CD14-positive monocyte (primary cell): ENCODE results near the gene SLC36A4. TPM values are rescaled to one million over a fixed set of nuclear protein-coding genes. Genes with fewer than 3 reads are reported as not detected.

Source experiments
- DNase-seq, 3 donors: peaks; one replicate each; pipeline ENCODE4 v3.0.0-alpha.2; 2011 to 2022
- H2AFZ ChIP-seq: 2 replicates; pipeline ENCODE4 v1.6.0; 2012; ENCODE audit warnings: mild to moderate bottlenecking, low read depth, low read length, inconsistent platforms; ENCODE audit not compliant: insufficient read depth, poor library complexity, severe bottlenecking
- H3K27ac ChIP-seq, 2 donors: 1 replicate in 1 of 2; 2 replicates in 1 of 2; pipeline ENCODE4 v1.5.1; 2012 to 2013; ENCODE audit warnings: low read length in 2 of 2, control low read depth in 1 of 2, inconsistent platforms in 1 of 2, low read depth in 1 of 2, mild to moderate bottlenecking in 1 of 2
- H3K27me3 ChIP-seq, 2 donors: one replicate each; pipeline versions ENCODE4 v1.6.0 to v1.6.1; 2011 to 2013; ENCODE audit warnings: low read length in 2 of 2; ENCODE audit not compliant: control insufficient read depth in 2 of 2, insufficient read depth in 2 of 2
- H3K36me3 ChIP-seq, 2 donors: replicated peaks in 1 of 2; 1 replicate in 1 of 2; 2 replicates in 1 of 2; pipeline versions ENCODE4 v1.5.1 to v1.6.1; 2012 to 2013; ENCODE audit warnings: low read length in 2 of 2, control low read depth in 1 of 2, inconsistent platforms in 1 of 2, mild to moderate bottlenecking in 1 of 2; ENCODE audit not compliant: insufficient read depth in 2 of 2, control insufficient read depth in 1 of 2
- H3K4me1 ChIP-seq, 2 donors: 1 replicate in 1 of 2; 2 replicates in 1 of 2; pipeline versions ENCODE4 v1.5.1 to v1.6.1; 2012 to 2013; ENCODE audit warnings: low read length in 2 of 2, control low read depth in 1 of 2, inconsistent platforms in 1 of 2, mild to moderate bottlenecking in 1 of 2, moderate library complexity in 1 of 2; ENCODE audit not compliant: insufficient read depth in 2 of 2, control insufficient read depth in 1 of 2
- H3K4me2 ChIP-seq: replicated peaks from 2 replicates; pipeline ENCODE3; 2012; ENCODE audit warnings: low read length, moderate library complexity, mild to moderate bottlenecking; ENCODE audit not compliant: poor library complexity, severe bottlenecking; ENCODE audit errors: extremely low read depth
- H3K4me3 ChIP-seq, 3 experiments: fragments of 200-600 bp in 1 of 3; sonication (generic) in 1 of 3; replicated peaks in 1 of 3; 1 replicate in 2 of 3; 2 replicates in 1 of 3; pipeline ENCODE4 v1.5.1; 2011 to 2013; ENCODE audit warnings: low read length in 3 of 3, mild to moderate bottlenecking in 3 of 3, control low read depth in 2 of 3, low read depth in 2 of 3, inconsistent platforms in 1 of 3, moderate library complexity in 1 of 3
- H3K79me2 ChIP-seq: 2 replicates; pipeline ENCODE4 v1.6.0; 2012; ENCODE audit warnings: mild to moderate bottlenecking, control low read depth, inconsistent platforms, low read length, moderate library complexity; ENCODE audit not compliant: insufficient read depth
- H3K9ac ChIP-seq: 2 replicates; pipeline ENCODE4 v1.6.0; 2017; ENCODE audit warnings: low read length, mild to moderate bottlenecking; ENCODE audit not compliant: insufficient read depth, poor library complexity, severe bottlenecking
- H3K9me3 ChIP-seq, 2 donors: replicated peaks in 1 of 2; 1 replicate in 1 of 2; 2 replicates in 1 of 2; pipeline versions ENCODE4 v1.5.1 to v1.6.1; 2012 to 2013; ENCODE audit warnings: low read length in 2 of 2, control low read depth in 1 of 2; ENCODE audit not compliant: control insufficient read depth in 1 of 2, insufficient read depth in 1 of 2
- H4K20me1 ChIP-seq: 2 replicates; pipeline ENCODE4 v1.6.0; 2012; ENCODE audit warnings: mild to moderate bottlenecking, low read length, control low read depth, moderate library complexity; ENCODE audit not compliant: insufficient read depth
- H3K27ac Mint-ChIP-seq, 7 donors: one replicate each; pipeline ENCODE4 v1.8.0; 2020; ENCODE audit warnings: mild to moderate bottlenecking in 7 of 7, mixed read lengths in 7 of 7, moderate library complexity in 6 of 7, inconsistent platforms in 2 of 7
- H3K27me3 Mint-ChIP-seq, 3 donors: one replicate each; pipeline ENCODE4 v1.8.0; 2021 to 2022; ENCODE audit warnings: low read depth in 3 of 3, mild to moderate bottlenecking in 3 of 3, mixed read lengths in 3 of 3, moderate library complexity in 3 of 3, inconsistent platforms in 1 of 3
- H3K36me3 Mint-ChIP-seq, 2 donors: one replicate each; pipeline ENCODE4 v1.8.0; 2020; ENCODE audit warnings: mixed read lengths in 2 of 2, inconsistent platforms in 1 of 2, mild to moderate bottlenecking in 1 of 2
- H3K4me1 Mint-ChIP-seq: one replicate; pipeline ENCODE4 v1.8.0; 2020; ENCODE audit warnings: mild to moderate bottlenecking, mixed read lengths
- H3K4me3 Mint-ChIP-seq, 2 donors: one replicate each; pipeline ENCODE4 v1.8.0; 2020; ENCODE audit warnings: mild to moderate bottlenecking in 2 of 2, mixed read lengths in 2 of 2, moderate library complexity in 1 of 2
- H3K9me3 Mint-ChIP-seq, 7 donors: one replicate each; pipeline ENCODE4 v1.8.0; 2020 to 2022; ENCODE audit warnings: mixed read lengths in 7 of 7, mild to moderate bottlenecking in 6 of 7, moderate library complexity in 6 of 7, inconsistent platforms in 2 of 7
- WGBS: methylation state at CpG from one replicate; pipeline ENCODE4 v1.1.5; 2013; ENCODE audit warnings: missing lambda C conversion rate; ENCODE audit not compliant: insufficient coverage; 5-methylcytosine and 5-hydroxymethylcytosine counted together
- intact Hi-C, 2 donors: fragments of 100-400 bp; cut with micrococcal nuclease; formaldehyde crosslinking; loops; one replicate each; pipeline versions ENCODE4 v1.15.0 to v1.15.1; 2023
- polyA plus RNA-seq, 3 donors: library from polyadenylated mRNA; depleted of rRNA in 1 of 3; unstranded in 2 of 3; stranded (reverse) in 1 of 3; fragments of 300-500 nt in 2 of 3; fragments of >200 nt in 1 of 3; fragmentation: Illumina TruSeq in 2 of 3; gene quantifications; 1 replicate in 2 of 3; 2 replicates in 1 of 3; pipeline ENCODE4 v1.2.3, GENCODE V29; 2012 to 2021
- TF ChIP-seq, protein P1 (sequence below): fragments of 200-600 bp; IDR thresholded peaks from one replicate; pipeline ENCODE4 v1.8.0; 2022; ENCODE audit warnings: antibody characterized with exemption, mild to moderate bottlenecking

The SLC36A4 gene
- polyA plus RNA-seq, 3 donors = 21.1 to 65.2 (median 62.0) TPM

DNA sequence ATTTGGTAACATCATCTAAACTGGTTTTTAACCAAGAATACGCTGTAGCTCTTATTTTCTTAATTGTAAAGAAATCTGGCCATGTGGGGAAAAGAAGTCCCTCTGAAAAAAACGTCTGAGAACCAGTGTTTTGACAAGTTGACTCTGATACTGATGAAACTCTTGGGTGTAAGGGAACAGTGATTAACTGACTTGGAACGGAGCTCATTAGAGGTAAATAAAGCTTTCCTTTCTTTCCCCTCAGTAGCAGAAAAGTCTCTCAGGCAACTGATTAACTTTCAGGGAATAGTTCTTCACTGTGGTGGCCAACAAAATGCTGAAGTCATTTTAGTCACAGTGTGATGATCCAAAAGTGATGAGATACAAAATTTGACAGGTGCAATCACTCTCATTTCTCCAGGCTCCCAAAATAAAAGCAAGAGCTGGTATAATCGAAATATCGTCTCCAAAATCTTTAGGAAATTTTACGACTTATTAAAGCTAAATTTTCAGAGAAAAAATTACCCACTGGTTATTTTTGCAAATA, 52.3 kb downstream of the SLC36A4 start:
- intact Hi-C loops = no loop called here
- Mint-ChIP-seq H3K36me3 (peaks cover 28 to 35% of the 10 kb centered on the region in 2 donors), H3K4me3 (no peak overlapping the region), H3K9me3 (no peaks in the 10 kb centered on the region), H3K27ac (no peak overlapping the region), H3K27me3 (no peaks in the 10 kb centered on the region), H3K4me1 (no peaks in the 10 kb centered on the region)
- Histone ChIP-seq H3K4me1 (no peaks in the 10 kb centered on the region), H3K27ac (no peak overlapping the region), H3K9me3 (no peaks in the 10 kb centered on the region), H3K4me2 (no peak overlapping the region), H3K4me3 (no peak overlapping the region), H2AFZ (no peak overlapping the region), H3K79me2 (no peaks in the 10 kb centered on the region), H4K20me1 (no peaks in the 10 kb centered on the region), H3K9ac (no peak overlapping the region), H3K27me3 (no peaks in the 10 kb centered on the region), H3K36me3 (peaks cover 37 to 57% of the 10 kb centered on the region in 2 donors)
- TF ChIP-seq, protein P1, sequence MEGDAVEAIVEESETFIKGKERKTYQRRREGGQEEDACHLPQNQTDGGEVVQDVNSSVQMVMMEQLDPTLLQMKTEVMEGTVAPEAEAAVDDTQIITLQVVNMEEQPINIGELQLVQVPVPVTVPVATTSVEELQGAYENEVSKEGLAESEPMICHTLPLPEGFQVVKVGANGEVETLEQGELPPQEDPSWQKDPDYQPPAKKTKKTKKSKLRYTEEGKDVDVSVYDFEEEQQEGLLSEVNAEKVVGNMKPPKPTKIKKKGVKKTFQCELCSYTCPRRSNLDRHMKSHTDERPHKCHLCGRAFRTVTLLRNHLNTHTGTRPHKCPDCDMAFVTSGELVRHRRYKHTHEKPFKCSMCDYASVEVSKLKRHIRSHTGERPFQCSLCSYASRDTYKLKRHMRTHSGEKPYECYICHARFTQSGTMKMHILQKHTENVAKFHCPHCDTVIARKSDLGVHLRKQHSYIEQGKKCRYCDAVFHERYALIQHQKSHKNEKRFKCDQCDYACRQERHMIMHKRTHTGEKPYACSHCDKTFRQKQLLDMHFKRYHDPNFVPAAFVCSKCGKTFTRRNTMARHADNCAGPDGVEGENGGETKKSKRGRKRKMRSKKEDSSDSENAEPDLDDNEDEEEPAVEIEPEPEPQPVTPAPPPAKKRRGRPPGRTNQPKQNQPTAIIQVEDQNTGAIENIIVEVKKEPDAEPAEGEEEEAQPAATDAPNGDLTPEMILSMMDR = no peak
- WGBS = no CpG with 5 or more reads among the region's 6 CpGs
- no peak for DNase-seq

DNA sequence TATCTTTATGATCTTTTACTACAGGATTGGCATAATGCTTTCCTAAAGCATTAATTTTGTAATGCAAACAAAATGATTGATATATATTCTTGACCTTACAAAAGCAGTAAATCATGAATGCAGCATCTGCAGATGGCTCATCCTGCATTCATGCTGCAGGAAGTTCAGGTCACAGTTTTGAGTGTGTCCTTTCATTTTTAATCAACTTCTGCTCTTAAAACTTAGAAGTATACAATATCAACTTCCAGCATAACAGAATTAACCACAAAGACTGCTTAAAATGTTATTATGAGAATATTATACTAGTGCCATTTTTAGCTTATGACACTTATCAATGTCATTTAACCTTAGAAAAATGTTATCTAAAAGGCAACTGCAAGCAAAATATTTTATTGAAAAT, 54.0 kb downstream of the SLC36A4 start:
- no peaks in the 10 kb centered on the region for H3K9me3 ChIP-seq
- Mint-ChIP-seq H3K9me3 (no peaks in the 10 kb centered on the region), H3K36me3 (peaks cover 23 to 28% of the 10 kb centered on the region in 2 donors), H3K4me1 (no peaks in the 10 kb centered on the region), H3K27me3 (no peaks in the 10 kb centered on the region), H3K4me3 (no peak overlapping the region), H3K27ac (no peak overlapping the region)
- H3K4me3 ChIP-seq = no peak overlapping the region
- H3K9ac ChIP-seq = no peak overlapping the region
- intact Hi-C loops = no loop called here
- H3K4me1 ChIP-seq = no peaks in the 10 kb centered on the region
- no peaks in the 10 kb centered on the region for H3K79me2 ChIP-seq
- DNase-seq = no peak
- TF ChIP-seq, protein P1 = no peak
- no peak overlapping the region for H3K27ac ChIP-seq
- no peak overlapping the region for H2AFZ ChIP-seq
- H3K36me3 ChIP-seq = peaks cover 28 to 41% of the 10 kb centered on the region in 2 donors
- no peak overlapping the region for H3K4me2 ChIP-seq
- H3K27me3 ChIP-seq = no peaks in the 10 kb centered on the region
- no peaks in the 10 kb centered on the region for H4K20me1 ChIP-seq
